Measurements from ENCODE around the gene SAG.

DNA sequence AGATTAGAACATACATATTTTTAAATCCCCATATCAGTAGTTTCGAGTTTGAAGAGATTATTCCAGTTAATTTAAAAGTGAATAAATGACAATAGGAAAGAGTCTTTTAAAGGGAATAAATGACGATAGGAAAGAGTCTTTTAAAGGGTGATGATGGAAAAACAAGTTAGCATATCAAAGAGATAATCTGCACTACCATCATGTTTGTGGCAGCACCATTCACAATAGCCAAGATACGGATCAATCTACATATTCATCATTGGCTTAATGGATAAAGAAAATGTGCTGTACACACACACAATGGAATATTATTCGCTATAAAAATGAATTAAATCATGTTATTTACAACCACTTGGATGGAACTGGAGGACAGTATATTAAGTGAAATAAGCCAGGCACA is 41.1 kb upstream of the SAG start:
- TF ChIP-seq, protein P1, sequence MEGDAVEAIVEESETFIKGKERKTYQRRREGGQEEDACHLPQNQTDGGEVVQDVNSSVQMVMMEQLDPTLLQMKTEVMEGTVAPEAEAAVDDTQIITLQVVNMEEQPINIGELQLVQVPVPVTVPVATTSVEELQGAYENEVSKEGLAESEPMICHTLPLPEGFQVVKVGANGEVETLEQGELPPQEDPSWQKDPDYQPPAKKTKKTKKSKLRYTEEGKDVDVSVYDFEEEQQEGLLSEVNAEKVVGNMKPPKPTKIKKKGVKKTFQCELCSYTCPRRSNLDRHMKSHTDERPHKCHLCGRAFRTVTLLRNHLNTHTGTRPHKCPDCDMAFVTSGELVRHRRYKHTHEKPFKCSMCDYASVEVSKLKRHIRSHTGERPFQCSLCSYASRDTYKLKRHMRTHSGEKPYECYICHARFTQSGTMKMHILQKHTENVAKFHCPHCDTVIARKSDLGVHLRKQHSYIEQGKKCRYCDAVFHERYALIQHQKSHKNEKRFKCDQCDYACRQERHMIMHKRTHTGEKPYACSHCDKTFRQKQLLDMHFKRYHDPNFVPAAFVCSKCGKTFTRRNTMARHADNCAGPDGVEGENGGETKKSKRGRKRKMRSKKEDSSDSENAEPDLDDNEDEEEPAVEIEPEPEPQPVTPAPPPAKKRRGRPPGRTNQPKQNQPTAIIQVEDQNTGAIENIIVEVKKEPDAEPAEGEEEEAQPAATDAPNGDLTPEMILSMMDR (IDR thresholded peaks at IDR 0.05; ENCODE audit: low read depth, low read length) = no peak
- TF ChIP-seq EZH2phosphoT487 (IDR thresholded peaks at IDR 0.05; ENCODE audit: low read depth) = no peak
